B cell (primary cell): ENCODE results near the gene CNOT6. TPM values are rescaled to one million over a fixed set of nuclear protein-coding genes. Genes with fewer than 3 reads are reported as not detected.

Experiments
- ATAC-seq: fragments of 200-7000 bp; cut with Tn5 transposase; one replicate; pipeline ENCODE4 v1.10.0; 2021; ENCODE audit warnings: low read depth, mild to moderate bottlenecking, moderate number of reproducible peaks, moderate library complexity
- CTCF ChIA-PET: fragments of 350-600 bp; sonication (Branson Sonifier 250); formaldehyde crosslinking; loops from one replicate; lab custom pipeline; 2021; ENCODE audit warnings: antibody characterized with exemption, inconsistent platforms; lab: Charles Lee
- POLR2A ChIA-PET: fragments of 350-600 bp; sonication (Branson Sonifier 250); formaldehyde crosslinking; loops from one replicate; lab custom pipeline; 2021; ENCODE audit warnings: antibody characterized with exemption; lab: Charles Lee
- DNase-seq: peaks from one replicate; pipeline ENCODE4 v3.0.0; 2013
- H2AFZ ChIP-seq: 2 replicates; pipeline ENCODE4 v1.6.1; 2012; ENCODE audit warnings: mild to moderate bottlenecking, low read depth, low read length; ENCODE audit not compliant: insufficient read depth, poor library complexity, severe bottlenecking
- H3K27ac ChIP-seq, 2 donors: 1 replicate in 1 of 2; 2 replicates in 1 of 2; pipeline ENCODE4 v1.5.1; 2012 to 2013; ENCODE audit warnings: low read length in 2 of 2, mild to moderate bottlenecking in 2 of 2, moderate library complexity in 1 of 2
- H3K27me3 ChIP-seq, 4 experiments: fragments of 200-600 bp in 1 of 4; sonication (generic) in 1 of 4; replicated peaks in 1 of 4; 1 replicate in 2 of 4; 2 replicates in 2 of 4; pipeline versions ENCODE4 v1.6.1 to v1.7.0; 2013 to 2016; ENCODE audit warnings: low read length in 3 of 4, mild to moderate bottlenecking in 2 of 4, mixed read lengths in 1 of 4, moderate library complexity in 1 of 4; ENCODE audit not compliant: insufficient read depth in 4 of 4, control insufficient read depth in 3 of 4; ENCODE audit errors: control extremely low read depth in 1 of 4
- H3K36me3 ChIP-seq, 2 experiments: replicated peaks in 1 of 2; 1 replicate in 1 of 2; 2 replicates in 1 of 2; pipeline versions ENCODE4 v1.6.1 to v1.7.1; 2013; ENCODE audit warnings: low read length in 1 of 2; ENCODE audit not compliant: insufficient read depth in 2 of 2, control insufficient read depth in 1 of 2; ENCODE audit errors: control extremely low read depth in 1 of 2, extremely low read depth in 1 of 2
- H3K4me1 ChIP-seq, 2 donors: fragments of 200-600 bp in 1 of 2; sonication (generic) in 1 of 2; 1 replicate in 1 of 2; 2 replicates in 1 of 2; pipeline versions ENCODE4 v1.5.1 to v1.6.1; 2013 to 2017; ENCODE audit warnings: low read length in 2 of 2; ENCODE audit not compliant: control insufficient read depth in 2 of 2, insufficient read depth in 2 of 2
- H3K4me2 ChIP-seq: replicated peaks from 2 replicates; pipeline ENCODE3; 2012; ENCODE audit warnings: mild to moderate bottlenecking, low read depth, low read length; ENCODE audit not compliant: poor library complexity, severe bottlenecking
- H3K4me3 ChIP-seq, 5 experiments: fragments of 200-600 bp in 1 of 5; sonication (generic) in 1 of 5; 1 replicate in 3 of 5; 2 replicates in 2 of 5; pipeline versions ENCODE4 v1.5.1 to v1.7.0; 2011 to 2016; ENCODE audit warnings: low read length in 4 of 5, mild to moderate bottlenecking in 4 of 5, low read depth in 2 of 5, control low read depth in 1 of 5, moderate library complexity in 1 of 5; ENCODE audit not compliant: insufficient read depth in 1 of 5; ENCODE audit errors: control extremely low read depth in 1 of 5, extremely low read depth in 1 of 5
- H3K79me2 ChIP-seq: fragments of 200-600 bp; sonication (generic); one replicate; pipeline ENCODE4 v1.6.0; 2016; ENCODE audit warnings: low read length; ENCODE audit not compliant: control insufficient read depth, insufficient read depth
- H3K9ac ChIP-seq: fragments of 200-600 bp; sonication (generic); 2 replicates; pipeline ENCODE4 v1.6.1; 2017; ENCODE audit warnings: mild to moderate bottlenecking, low read length, moderate library complexity
- H3K9me3 ChIP-seq, 3 donors: one replicate each; pipeline versions ENCODE4 v1.6.1 to v1.7.1; 2013; ENCODE audit warnings: low read length in 2 of 3; ENCODE audit not compliant: control insufficient read depth in 2 of 3, insufficient read depth in 1 of 3; ENCODE audit errors: control extremely low read depth in 1 of 3
- H4K20me1 ChIP-seq: 2 replicates; pipeline ENCODE4 v1.6.0; 2012; ENCODE audit warnings: mild to moderate bottlenecking, low read length; ENCODE audit not compliant: insufficient read depth, control insufficient read depth, poor library complexity, severe bottlenecking
- H3K27ac Mint-ChIP-seq: one replicate; pipeline ENCODE4 v1.8.0; 2021; ENCODE audit warnings: mixed read lengths
- H3K27me3 Mint-ChIP-seq: one replicate; pipeline ENCODE4 v1.8.0; 2021; ENCODE audit warnings: mixed read lengths
- H3K4me1 Mint-ChIP-seq: one replicate; pipeline ENCODE4 v1.8.0; 2021; ENCODE audit warnings: mixed read lengths
- H3K4me3 Mint-ChIP-seq: one replicate; pipeline ENCODE4 v1.8.0; 2021; ENCODE audit warnings: mixed read lengths
- H3K9me3 Mint-ChIP-seq: one replicate; pipeline ENCODE4 v1.8.0; 2022; ENCODE audit warnings: mixed read lengths; ENCODE audit not compliant: insufficient read depth
- EZH2 ChIP-seq: IDR thresholded peaks from 2 replicates; pipeline ENCODE4 v1.6.1; 2012; ENCODE audit warnings: borderline replicate concordance, low read depth, mild to moderate bottlenecking, moderate library complexity, low read length; ENCODE audit not compliant: insufficient read depth, poor library complexity, severe bottlenecking
- WGBS: methylation state at CpG from one replicate; pipeline ENCODE4 v1.1.5; 2013; ENCODE audit warnings: missing lambda C conversion rate; ENCODE audit not compliant: insufficient coverage; 5-methylcytosine and 5-hydroxymethylcytosine counted together
- intact Hi-C: fragments of 100-400 bp; cut with micrococcal nuclease; formaldehyde crosslinking; loops from one replicate; pipeline ENCODE4 v1.10.0; 2022
- polyA plus RNA-seq: library from polyadenylated mRNA; depleted of rRNA; stranded (reverse); fragments of >200 nt; gene quantifications from 2 replicates; pipeline ENCODE4 v1.2.3, GENCODE V29; 2012
- total RNA-seq, 2 donors: library from RNA; stranded (reverse); fragments of 120-200 nt in 1 of 2; gene quantifications; 1 replicate in 1 of 2; 2 replicates in 1 of 2; pipeline versions ENCODE4 v1.2.3 to v1.2.4, GENCODE V29; 2013 to 2022
- TF ChIP-seq, protein P1 (sequence below): fragments of 200-600 bp; IDR thresholded peaks from one replicate; pipeline ENCODE4 v1.8.0; 2022; ENCODE audit warnings: antibody characterized with exemption, mild to moderate bottlenecking

The CNOT6 gene
- total and polyA plus RNA-seq, 2 donors (not counting 1 experiment from before 2014, with no cell fraction given), result 4.3 to 31.1 TPM

DNA sequence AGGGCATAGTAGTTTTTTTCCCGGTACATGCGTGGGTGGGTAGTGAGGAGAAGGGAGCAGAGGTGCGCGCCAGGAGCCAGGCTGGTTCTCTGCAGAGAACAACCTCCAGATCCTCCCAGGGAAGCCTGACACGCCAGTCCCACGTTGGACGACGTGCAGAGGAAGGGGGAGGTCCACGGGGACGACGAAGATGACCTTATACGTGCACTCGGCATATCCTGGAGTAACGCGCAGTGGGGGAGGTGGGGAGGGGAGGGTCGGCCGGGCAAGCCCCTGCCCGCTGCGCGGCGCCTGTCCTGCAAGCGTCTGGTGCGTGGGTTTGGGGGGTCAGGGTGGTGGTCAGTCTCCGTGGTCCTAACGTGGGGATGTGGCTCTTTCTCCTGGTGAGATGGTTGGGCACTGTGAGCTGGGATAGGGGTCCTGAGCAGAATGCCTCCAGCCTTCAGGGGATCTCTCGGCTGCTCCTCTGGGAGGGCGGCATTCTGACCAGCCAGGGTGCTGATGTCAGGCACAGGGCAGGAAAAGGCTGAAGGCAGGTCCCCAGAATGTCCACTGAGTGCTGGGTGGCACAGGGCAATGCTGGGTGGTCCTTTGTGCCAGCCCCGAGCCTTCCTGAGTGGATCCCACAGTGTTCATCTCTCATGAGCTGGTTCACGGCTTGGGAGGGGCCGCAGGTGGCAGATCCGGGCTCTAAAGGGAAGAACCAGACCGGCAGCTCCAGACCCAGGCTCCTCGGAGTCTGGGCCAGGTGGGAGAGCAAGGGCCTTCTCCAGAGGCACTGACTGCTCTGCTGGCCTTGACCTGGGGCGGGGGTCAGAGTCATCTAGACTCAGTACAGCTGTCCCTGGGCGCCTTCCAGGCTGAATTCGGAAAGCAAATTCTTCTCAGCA is 107.7 kb downstream of the CNOT6 start:
- Histone ChIP-seq H3K4me3 (no peak overlapping the region), H3K4me1 (no peaks in the 10 kb centered on the region), H3K79me2 (no peaks in the 10 kb centered on the region), H3K36me3 (no peaks in the 10 kb centered on the region), H3K27me3 (peaks cover 0 to 2% (median 0%) of the 10 kb centered on the region in 4 experiments), H3K9me3 (no peaks in the 10 kb centered on the region), H3K27ac (no peak overlapping the region), H3K4me2 (no peak overlapping the region), H4K20me1 (no peaks in the 10 kb centered on the region), H3K9ac (no peak overlapping the region), H2AFZ (no peak overlapping the region)
- Mint-ChIP-seq H3K9me3 (no peaks in the 10 kb centered on the region), H3K4me3 (no peak overlapping the region), H3K4me1 (no peaks in the 10 kb centered on the region), H3K27ac (no peak overlapping the region), H3K27me3 (no peaks in the 10 kb centered on the region)
- DNase-seq (no peak), ATAC-seq (no peak)
- intact Hi-C loops, result no loop called here
- POLR2A ChIA-PET, result no interaction called here
- no peak for TF ChIP-seq EZH2
- TF ChIP-seq, protein P1, sequence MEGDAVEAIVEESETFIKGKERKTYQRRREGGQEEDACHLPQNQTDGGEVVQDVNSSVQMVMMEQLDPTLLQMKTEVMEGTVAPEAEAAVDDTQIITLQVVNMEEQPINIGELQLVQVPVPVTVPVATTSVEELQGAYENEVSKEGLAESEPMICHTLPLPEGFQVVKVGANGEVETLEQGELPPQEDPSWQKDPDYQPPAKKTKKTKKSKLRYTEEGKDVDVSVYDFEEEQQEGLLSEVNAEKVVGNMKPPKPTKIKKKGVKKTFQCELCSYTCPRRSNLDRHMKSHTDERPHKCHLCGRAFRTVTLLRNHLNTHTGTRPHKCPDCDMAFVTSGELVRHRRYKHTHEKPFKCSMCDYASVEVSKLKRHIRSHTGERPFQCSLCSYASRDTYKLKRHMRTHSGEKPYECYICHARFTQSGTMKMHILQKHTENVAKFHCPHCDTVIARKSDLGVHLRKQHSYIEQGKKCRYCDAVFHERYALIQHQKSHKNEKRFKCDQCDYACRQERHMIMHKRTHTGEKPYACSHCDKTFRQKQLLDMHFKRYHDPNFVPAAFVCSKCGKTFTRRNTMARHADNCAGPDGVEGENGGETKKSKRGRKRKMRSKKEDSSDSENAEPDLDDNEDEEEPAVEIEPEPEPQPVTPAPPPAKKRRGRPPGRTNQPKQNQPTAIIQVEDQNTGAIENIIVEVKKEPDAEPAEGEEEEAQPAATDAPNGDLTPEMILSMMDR, result no peak
- 94% methylated on average over 28 of the region's 36 CpGs for WGBS
- CTCF ChIA-PET, result no interaction called here

GRCh38 chr5:180602481-180603075 is 108.4 kb downstream of the CNOT6 start:
- ATAC-seq (no peak), DNase-seq (no peak)
- no peaks in the 10 kb centered on the region for H4K20me1 ChIP-seq
- Mint-ChIP-seq H3K27ac (no peak overlapping the region), H3K4me1 (no peaks in the 10 kb centered on the region), H3K27me3 (no peaks in the 10 kb centered on the region), H3K9me3 (no peaks in the 10 kb centered on the region), H3K4me3 (no peak overlapping the region)
- POLR2A ChIA-PET, result no interaction called here
- CTCF ChIA-PET, result interaction anchor here (0.6 kb wide), 1 partner anchor 1567 kb away, joined by 3 read pairs; no protein-coding TSS in a partner anchor
- H3K4me3 ChIP-seq, result no peak overlapping the region
- H3K27ac ChIP-seq, result no peak overlapping the region
- H3K4me1 ChIP-seq, result no peaks in the 10 kb centered on the region
- H3K36me3 ChIP-seq, result no peaks in the 10 kb centered on the region
- intact Hi-C loops, result no loop called here
- 89% methylated on average over 12 of the region's 15 CpGs for WGBS
- TF ChIP-seq, protein P1, result no peak
- no peak for TF ChIP-seq EZH2
- no peak overlapping the region for H3K9ac ChIP-seq
- no peak overlapping the region for H3K4me2 ChIP-seq
- H3K9me3 ChIP-seq, result no peaks in the 10 kb centered on the region
- no peaks in the 10 kb centered on the region for H3K79me2 ChIP-seq
- H2AFZ ChIP-seq, result no peak overlapping the region
- H3K27me3 ChIP-seq, result peaks cover 0 to 2% (median 0%) of the 10 kb centered on the region in 4 experiments
